A673 (cell line): ENCODE measurements around the gene CCDC85A.

Source experiments
- CTCF ChIP-seq: fragments of 300-800, 200-600 bp; sonication (generic); conservative IDR thresholded peaks from 2 replicates; pipeline ENCODE4 v1.5.1; 2017; ENCODE audit warnings: low read depth, mild to moderate bottlenecking, antibody characterized with exemption, low read length, moderate library complexity, mixed read lengths
- EZH2 ChIP-seq: fragments of 200-600 bp; sonication (generic); IDR thresholded peaks from 2 replicates; pipeline ENCODE4 v1.6.1; 2017; ENCODE audit warnings: borderline replicate concordance, low read depth, mild to moderate bottlenecking, mixed read lengths, antibody characterized with exemption, low read length; ENCODE audit not compliant: poor library complexity, severe bottlenecking

GRCh38 chr2:56206250-56206649 lies 22.5 kb downstream of the CCDC85A start:
- no peak for TF ChIP-seq CTCF
- no peak for TF ChIP-seq EZH2
